ENCODE data around the gene MZF1.

DNA sequence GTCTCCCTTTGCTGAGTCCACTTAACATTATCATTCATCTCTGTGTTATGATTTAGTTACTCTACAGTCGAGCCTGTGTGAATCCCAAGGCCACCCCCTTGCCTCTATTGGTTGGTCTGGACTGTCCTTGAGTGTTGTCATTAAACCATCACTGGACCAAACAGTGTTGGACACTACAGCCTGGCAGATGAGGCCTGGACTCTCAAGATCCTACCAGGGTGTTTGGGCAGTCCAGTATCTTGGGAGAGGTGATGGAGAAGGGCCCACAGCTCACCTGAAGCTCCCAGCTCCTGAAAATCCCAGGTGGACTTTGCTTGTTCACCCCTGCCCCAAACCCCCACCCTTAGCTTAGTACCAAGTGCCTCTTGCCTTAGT, 22.0 kb downstream of the MZF1 start:
- TF ChIP-seq, protein P1, sequence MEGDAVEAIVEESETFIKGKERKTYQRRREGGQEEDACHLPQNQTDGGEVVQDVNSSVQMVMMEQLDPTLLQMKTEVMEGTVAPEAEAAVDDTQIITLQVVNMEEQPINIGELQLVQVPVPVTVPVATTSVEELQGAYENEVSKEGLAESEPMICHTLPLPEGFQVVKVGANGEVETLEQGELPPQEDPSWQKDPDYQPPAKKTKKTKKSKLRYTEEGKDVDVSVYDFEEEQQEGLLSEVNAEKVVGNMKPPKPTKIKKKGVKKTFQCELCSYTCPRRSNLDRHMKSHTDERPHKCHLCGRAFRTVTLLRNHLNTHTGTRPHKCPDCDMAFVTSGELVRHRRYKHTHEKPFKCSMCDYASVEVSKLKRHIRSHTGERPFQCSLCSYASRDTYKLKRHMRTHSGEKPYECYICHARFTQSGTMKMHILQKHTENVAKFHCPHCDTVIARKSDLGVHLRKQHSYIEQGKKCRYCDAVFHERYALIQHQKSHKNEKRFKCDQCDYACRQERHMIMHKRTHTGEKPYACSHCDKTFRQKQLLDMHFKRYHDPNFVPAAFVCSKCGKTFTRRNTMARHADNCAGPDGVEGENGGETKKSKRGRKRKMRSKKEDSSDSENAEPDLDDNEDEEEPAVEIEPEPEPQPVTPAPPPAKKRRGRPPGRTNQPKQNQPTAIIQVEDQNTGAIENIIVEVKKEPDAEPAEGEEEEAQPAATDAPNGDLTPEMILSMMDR (IDR thresholded peaks at IDR 0.05; ENCODE audit: insufficient read depth, low read length, poor library complexity, severe bottlenecking): no peak
- TF ChIP-seq EZH2phosphoT487 (conservative IDR thresholded peaks at IDR 0.05; ENCODE audit: low read length): no peak
